Small intestine (tissue), 7 donors: ENCODE measurements around the gene STAC2. TPM values are rescaled to one million over a fixed set of nuclear protein-coding genes. Genes with fewer than 3 reads are reported as not detected.

Experiments
- DNase-seq, 2 donors: peaks; one replicate each; pipeline versions ENCODE4 v3.0.0 to v3.0.0-alpha.2; 2013
- FAIRE-seq: peaks from 2 replicates; lab custom pipeline; 2012; peaks lifted over from hg19 to GRCh38; lab: Jason Lieb, UNC
- H3K27ac ChIP-seq, 3 donors: one replicate each; pipeline ENCODE4 v1.5.1; 2013; ENCODE audit warnings: low read length in 2 of 3, mild to moderate bottlenecking in 2 of 3, control low read depth in 1 of 3, inconsistent platforms in 1 of 3, low read depth in 1 of 3, moderate library complexity in 1 of 3
- H3K27me3 ChIP-seq, 3 donors: one replicate each; pipeline ENCODE4 v1.6.1; 2013; ENCODE audit warnings: low read length in 3 of 3, inconsistent platforms in 1 of 3; ENCODE audit not compliant: control insufficient read depth in 3 of 3, insufficient read depth in 3 of 3
- H3K36me3 ChIP-seq, 3 donors: one replicate each; pipeline ENCODE4 v1.6.1; 2013; ENCODE audit warnings: low read length in 3 of 3, inconsistent platforms in 1 of 3, low read depth in 1 of 3, mild to moderate bottlenecking in 1 of 3, moderate library complexity in 1 of 3; ENCODE audit not compliant: control insufficient read depth in 3 of 3, insufficient read depth in 2 of 3
- H3K4me1 ChIP-seq, 3 donors: one replicate each; pipeline ENCODE4 v1.6.1; 2013; ENCODE audit warnings: low read length in 2 of 3, inconsistent platforms in 1 of 3, low read depth in 1 of 3, mild to moderate bottlenecking in 1 of 3, moderate library complexity in 1 of 3; ENCODE audit not compliant: control insufficient read depth in 3 of 3, insufficient read depth in 2 of 3
- H3K4me3 ChIP-seq, 3 donors: one replicate each; pipeline ENCODE4 v1.5.1; 2013; ENCODE audit warnings: low read length in 3 of 3, control low read depth in 1 of 3, inconsistent platforms in 1 of 3, low read depth in 1 of 3, mild to moderate bottlenecking in 1 of 3, moderate library complexity in 1 of 3
- H3K9me3 ChIP-seq, 2 donors: one replicate each; pipeline ENCODE4 v1.6.1; 2013; ENCODE audit warnings: low read depth in 1 of 2, low read length in 1 of 2; ENCODE audit not compliant: control insufficient read depth in 2 of 2, insufficient read depth in 1 of 2
- WGBS, 3 donors: extraction: QIAGEN DNeasy Blood & Tissue Kit; methylation state at CpG; one replicate each; pipeline ENCODE4 v1.1.7; 2013; 5-methylcytosine and 5-hydroxymethylcytosine counted together
- polyA plus RNA-seq, 4 donors: library from polyadenylated mRNA; stranded (reverse) in 3 of 4; unstranded in 1 of 4; fragments of 200-250 nt in 3 of 4; fragments of 120-200 nt in 1 of 4; gene quantifications; one replicate each; pipeline versions ENCODE4 v1.2.1 to v1.2.3, GENCODE V29; 2013
- donor health status: healthy with polysubstance abuse.
- donor health status: control.
- donor health status: control.
- donor health status: Bipolar disorder and iron deficiency.
- donor health status: healthy.

Gene STAC2
- polyA plus RNA-seq, 4 donors: 0.31 to 0.64 TPM; not detected in 2

DNA sequence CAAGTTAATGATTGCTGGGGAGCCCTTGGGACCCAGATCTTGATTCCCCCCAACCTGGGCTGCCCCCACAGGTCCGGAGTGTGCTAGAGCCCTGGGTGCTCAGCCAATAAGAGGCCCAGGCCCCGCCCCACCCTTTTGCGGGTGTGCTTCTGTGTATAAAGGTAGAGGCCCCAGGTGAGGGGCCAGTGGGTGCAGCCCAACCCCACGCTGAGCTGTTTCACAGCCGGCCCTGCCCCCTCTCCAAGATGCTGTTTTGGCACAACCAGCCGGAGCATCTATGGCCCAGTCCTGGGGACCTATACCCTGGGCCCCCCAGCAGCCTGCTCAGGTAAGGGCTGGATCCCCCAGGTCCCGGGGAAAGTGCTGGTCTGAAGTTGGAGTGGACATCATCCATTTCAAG lies 11.8 kb upstream of the STAC2 start:
- DNase-seq: peak in 1 of 2 donors; percentile 28
- Histone ChIP-seq H3K27me3 (peaks cover 0 to 12% (median 4%) of the 10 kb centered on the region in 3 donors), H3K36me3 (no peaks in the 10 kb centered on the region), H3K27ac (no peak overlapping the region), H3K4me1 (peaks cover 0 to 6% (median 0%) of the 10 kb centered on the region in 3 donors), H3K4me3 (no peak overlapping the region), H3K9me3 (no peaks in the 10 kb centered on the region)
- no peak for FAIRE-seq
- 41 to 68% (median 46%) methylated on average over 7 of the region's 7 CpGs for WGBS, 3 donors

DNA sequence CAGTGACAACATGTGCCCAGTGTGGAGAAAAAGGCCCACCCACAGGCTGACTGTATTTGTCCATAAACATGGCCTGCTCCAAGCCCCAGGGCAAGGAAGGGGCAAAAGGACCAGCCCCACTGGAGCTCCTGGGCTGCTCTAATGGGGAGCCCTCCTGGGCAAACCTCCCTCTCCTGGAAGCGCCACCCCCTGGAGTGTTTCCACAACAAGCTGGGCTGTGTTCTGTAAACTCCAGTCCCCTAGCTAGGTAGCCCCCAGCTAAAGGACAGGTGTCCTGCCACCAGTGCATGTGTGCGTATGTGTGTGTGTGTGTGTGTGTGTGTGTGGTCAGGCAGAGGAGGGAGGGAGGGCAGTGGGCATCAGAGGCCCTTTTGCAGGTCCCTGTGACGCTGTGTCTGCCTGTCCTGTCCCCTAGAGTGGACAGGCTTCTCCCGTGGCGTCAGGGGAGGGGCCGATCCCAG lies 11.3 kb upstream of the STAC2 start:
- Histone ChIP-seq H3K4me1 (peaks cover 0 to 10% (median 0%) of the 10 kb centered on the region in 3 donors), H3K9me3 (no peaks in the 10 kb centered on the region), H3K27ac (no peak overlapping the region), H3K36me3 (no peaks in the 10 kb centered on the region), H3K4me3 (no peak overlapping the region), H3K27me3 (peaks cover 0 to 17% (median 4%) of the 10 kb centered on the region in 3 donors)
- DNase-seq: no peak
- 71 to 81% (median 73%) methylated on average over 6 of the region's 6 CpGs for WGBS, 3 donors
- no peak for FAIRE-seq

DNA sequence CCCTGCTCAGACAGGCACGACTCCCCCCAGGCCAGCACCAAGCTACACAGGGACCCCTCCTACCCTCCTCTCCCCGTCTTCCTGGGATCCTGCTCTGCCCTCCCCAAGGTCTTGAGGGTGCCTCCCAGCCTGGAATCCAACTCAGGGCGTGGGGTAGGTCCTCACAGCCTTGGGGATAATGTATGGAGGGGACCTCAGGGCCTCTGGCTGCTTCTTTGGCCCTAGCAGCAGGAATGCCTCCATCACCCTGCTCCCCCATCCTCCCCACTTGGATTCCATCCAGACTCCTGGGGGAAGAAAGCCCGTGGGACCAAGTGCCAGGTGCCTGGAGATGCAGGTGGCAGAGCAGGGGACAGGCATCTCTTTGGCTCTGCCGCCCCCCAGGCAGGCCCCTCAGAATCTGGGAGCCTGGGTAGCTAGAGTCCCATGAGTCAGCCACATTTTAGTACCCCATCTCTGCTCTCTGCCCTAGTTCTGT lies 10.7 kb upstream of the STAC2 start:
- Histone ChIP-seq H3K9me3 (no peaks in the 10 kb centered on the region), H3K27ac (no peak overlapping the region), H3K36me3 (no peaks in the 10 kb centered on the region), H3K27me3 (peaks cover 0 to 20% (median 4%) of the 10 kb centered on the region in 3 donors), H3K4me1 (peaks cover 0 to 15% (median 0%) of the 10 kb centered on the region in 3 donors), H3K4me3 (no peak overlapping the region)
- WGBS, 3 donors: 50 to 55% (median 55%) methylated on average over 5 of the region's 5 CpGs
- FAIRE-seq (no peak), DNase-seq (no peak)

GRCh38 chr17:39235555-39236449 lies 10.1 kb upstream of the STAC2 start:
- no peaks in the 10 kb centered on the region for H3K36me3 ChIP-seq
- FAIRE-seq (no peak), DNase-seq (peak; percentile 41 to 56)
- 33 to 37% (median 34%) methylated on average over 18 of the region's 18 CpGs for WGBS, 3 donors
- peaks cover 0 to 21% (median 4%) of the 10 kb centered on the region in 3 donors for H3K27me3 ChIP-seq
- no peak overlapping the region for H3K4me3 ChIP-seq
- no peak overlapping the region for H3K27ac ChIP-seq
- no peaks in the 10 kb centered on the region for H3K9me3 ChIP-seq
- H3K4me1 ChIP-seq: peaks cover 0 to 15% (median 0%) of the 10 kb centered on the region in 3 donors

DNA sequence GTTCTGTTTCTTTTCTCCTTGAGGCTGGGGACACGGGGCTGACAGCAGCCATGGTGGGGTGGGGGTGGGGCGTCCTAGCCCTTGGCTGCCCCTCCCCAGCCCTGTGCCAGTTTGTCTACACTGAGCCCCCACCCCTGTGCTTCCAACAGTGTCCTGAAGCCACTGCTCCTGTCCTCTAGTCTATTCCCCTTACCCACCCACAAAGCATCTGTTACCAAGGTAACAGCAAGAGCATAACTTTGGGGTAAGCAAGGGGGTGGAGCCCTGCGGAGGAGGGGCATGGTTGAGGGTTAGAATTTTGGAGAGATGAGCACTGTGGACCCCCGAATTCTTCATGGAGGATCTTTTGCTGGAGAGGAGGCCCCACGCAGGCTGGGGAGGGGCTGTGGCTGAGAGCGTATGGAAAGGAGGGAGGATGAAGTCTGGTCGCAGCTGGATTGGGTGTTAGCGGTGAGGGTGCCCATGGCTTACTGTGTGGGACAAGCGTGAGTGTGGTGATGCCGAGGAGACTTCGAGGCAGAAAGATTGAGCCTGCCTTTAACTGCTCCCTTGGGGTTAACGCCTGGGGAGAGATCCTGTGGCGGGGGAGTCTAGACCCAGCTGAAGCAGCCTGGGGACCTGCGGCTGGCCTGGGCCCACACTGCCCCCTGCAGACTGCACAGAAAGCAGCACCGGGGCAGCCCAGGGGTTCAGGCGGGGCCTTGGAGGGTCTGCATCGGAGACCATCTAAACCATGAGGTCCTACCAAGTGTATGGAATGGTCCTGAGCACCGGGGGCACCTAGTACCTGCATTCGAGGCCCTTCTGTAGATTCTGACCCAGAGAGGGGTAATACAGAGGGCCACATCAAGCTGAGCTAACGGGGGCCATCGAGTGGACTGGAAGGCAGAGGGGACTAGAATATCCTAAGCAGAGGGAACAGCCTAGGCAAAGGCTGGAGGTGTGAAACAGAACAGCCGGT lies 6.1 kb upstream of the STAC2 start:
- DNase-seq: peak in 1 of 2 donors; percentile 41
- 10 to 15% (median 13%) methylated on average over 22 of the region's 22 CpGs for WGBS, 3 donors

GRCh38 chr17:39231091-39231561 lies 5.4 kb upstream of the STAC2 start:
- no peaks in the 10 kb centered on the region for H3K9me3 ChIP-seq
- no peaks in the 10 kb centered on the region for H3K36me3 ChIP-seq
- peaks cover 0 to 15% (median 0%) of the 10 kb centered on the region in 3 donors for H3K4me1 ChIP-seq
- FAIRE-seq (no peak), DNase-seq (no peak)
- no peak overlapping the region for H3K4me3 ChIP-seq
- 31 to 52% (median 41%) methylated on average over 10 of the region's 10 CpGs for WGBS, 3 donors
- H3K27ac ChIP-seq: no peak overlapping the region
- peaks cover 0 to 52% (median 3%) of the 10 kb centered on the region in 3 donors for H3K27me3 ChIP-seq

More for the DNA sequence above, 6.1 kb upstream of the STAC2 start:
- Histone ChIP-seq H3K27me3 (peaks cover 0 to 45% (median 0%) of the 10 kb centered on the region in 3 donors), H3K9me3 (no peaks in the 10 kb centered on the region), H3K36me3 (no peaks in the 10 kb centered on the region), H3K4me1 (peaks cover 0 to 13% (median 0%) of the 10 kb centered on the region in 3 donors), H3K4me3 (no peak overlapping the region), H3K27ac (no peak overlapping the region)
- FAIRE-seq: no peak

DNA sequence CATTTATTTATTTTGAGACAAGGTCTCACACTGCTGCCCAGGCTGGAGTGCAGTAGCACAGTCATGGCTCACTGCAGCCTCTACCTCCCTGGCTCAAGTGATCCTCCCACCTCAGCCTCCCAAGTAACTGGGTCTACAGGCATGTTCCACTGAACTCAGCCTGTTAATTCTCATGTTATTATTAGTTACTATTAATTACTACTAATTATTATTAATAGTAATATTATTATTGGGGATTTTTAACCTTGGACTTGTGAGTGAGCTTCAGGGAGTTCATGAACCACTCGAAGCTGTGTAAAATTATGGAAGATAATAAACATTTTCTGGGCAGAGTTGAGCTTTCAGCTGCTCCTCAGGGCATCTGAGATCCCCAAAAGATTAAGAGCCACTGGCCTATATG lies 4.6 kb upstream of the STAC2 start:
- Histone ChIP-seq H3K9me3 (no peaks in the 10 kb centered on the region), H3K4me3 (no peak overlapping the region), H3K27ac (no peak overlapping the region), H3K4me1 (peaks cover 0 to 12% (median 0%) of the 10 kb centered on the region in 3 donors), H3K36me3 (no peaks in the 10 kb centered on the region), H3K27me3 (peaks cover 3 to 58% (median 3%) of the 10 kb centered on the region in 3 donors)
- DNase-seq (no peak), FAIRE-seq (no peak)
- WGBS, 3 donors: 17 to 42% (median 33%) methylated on average over 1 of the region's 1 CpG
